ENCODE measurements around the gene BAIAP2.

The BAIAP2 gene

DNA sequence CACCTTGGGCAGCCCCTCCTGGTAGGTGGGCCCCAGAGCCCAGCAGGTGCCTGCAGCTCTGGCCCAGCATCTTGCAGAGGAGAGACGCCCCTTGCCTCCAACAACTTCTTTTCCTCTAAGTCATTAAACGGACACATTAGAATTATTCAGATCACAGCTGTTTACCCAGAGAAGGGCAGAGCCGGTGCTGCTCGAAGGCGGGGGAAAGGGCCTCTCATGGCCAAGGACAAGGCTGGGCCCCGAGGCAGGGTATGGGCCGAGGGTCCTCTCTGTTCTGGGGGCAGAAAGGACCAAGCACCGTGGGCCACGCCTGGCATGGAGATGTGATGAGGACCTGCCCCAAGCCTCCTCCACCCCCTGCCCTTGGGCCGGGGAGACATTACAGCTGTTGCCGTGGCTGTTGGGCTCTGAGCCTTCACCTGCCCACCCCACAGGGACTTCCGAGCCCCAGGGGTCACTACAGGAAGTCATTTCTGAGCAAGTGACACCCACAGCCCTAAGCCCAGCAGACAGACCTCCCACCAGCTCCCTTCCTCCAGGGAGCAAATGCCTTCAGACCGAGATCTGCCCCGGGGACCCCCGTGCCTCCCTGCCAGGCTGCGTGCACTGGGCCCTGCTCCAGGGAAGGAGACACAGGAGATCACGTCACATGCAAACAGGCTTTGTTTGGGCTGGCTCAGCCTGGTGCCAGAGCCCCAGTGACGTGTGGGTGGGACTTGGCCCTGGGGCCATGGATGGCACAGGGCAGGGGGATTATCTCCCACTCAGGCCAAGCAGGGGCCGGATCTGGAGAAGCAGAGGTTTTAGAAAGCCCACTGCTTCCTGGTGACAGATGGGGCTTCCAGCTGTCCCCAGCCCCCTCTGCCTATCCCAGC, 129.7 kb downstream of the BAIAP2 start:
- DNase-seq: no peak

DNA sequence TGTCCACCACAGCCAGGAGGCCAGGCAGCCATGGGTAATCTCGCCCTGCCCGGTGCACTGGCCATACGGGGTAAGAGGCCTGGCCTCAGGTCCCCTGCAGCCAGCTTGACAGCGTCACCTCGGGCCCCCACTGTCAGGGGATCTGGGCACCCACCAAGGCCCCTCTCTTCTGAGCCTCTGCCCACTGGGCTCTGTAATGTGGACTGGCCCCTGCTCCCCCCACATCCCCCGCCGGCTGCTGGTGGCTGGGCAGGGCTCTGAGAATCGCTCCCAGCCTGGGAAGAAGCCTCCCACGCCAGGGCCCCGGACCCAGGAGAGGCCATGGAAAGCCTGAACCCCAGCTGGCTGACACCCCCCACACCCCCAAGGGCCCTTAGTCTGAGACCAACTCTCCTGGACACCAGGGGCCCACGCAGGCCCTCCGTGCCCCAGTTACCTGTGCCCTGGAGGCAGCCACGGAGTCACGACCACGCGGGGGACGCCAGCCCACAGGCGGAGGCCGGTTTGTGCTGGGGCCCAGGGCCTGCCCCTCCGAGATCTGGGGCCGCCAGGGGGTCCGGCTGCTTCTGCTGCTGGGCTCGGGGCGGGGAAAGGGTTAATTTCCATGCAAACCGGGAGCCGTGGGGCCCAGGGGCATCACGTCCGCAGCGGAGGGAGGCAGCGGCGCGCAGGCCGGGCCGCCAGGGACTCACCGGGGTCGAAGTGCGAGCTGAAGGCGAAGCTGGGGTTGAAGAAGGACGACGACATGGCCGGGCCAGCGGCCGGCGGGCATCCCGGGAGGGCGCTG, 130.5 kb downstream of the BAIAP2 start, which contains the start of gene PVALEF:
Gene PVALEF, plus strand, starts transcription at position 262 of the 787 bp plus-strand sequence. CDS start 15,720 bp downstream, outside the sequence.
- DNase-seq: no peak
- in situ Hi-C loops (cut with HindIII; ENCODE audit: low pct_ligation_motif_present, low pct_unique_long_range_greater_than_20kb, low sequenced_read_pairs): no loop called here

More for the DNA sequence above, 129.7 kb downstream of the BAIAP2 start:
- in situ Hi-C loops (cut with HindIII; ENCODE audit: low pct_ligation_motif_present, low pct_unique_long_range_greater_than_20kb, low sequenced_read_pairs): no loop called here

DNA sequence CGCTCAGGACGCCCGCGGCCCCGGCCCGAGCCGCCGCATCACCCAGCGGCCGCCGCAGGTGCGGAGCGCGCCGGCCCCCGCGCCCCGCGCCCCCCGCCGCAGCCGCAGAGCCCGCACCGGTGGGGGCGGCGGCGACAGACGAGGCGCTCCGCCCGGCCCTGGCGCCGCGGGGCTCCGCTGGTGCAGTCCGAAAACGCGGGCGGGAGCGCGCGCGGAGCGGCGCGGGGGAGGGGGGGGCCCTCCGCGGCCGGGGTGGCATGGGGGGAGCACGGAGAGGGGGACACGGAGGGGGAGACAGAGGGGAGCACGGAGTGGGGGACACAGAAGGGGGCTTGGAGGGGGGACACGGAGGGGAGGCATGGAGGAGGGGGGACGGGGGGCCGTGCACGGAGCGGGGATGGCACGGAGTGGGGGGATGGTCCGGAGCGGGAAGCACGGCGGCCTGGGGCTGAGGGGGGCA, 131.1 kb downstream of the BAIAP2 start, which contains the start of gene AATK:
Gene AATK, minus strand, starts transcription at position 189 of the 460 bp plus-strand sequence. CDS start 229 bp downstream, outside the sequence.
- in situ Hi-C loops (cut with HindIII; ENCODE audit: low pct_ligation_motif_present, low pct_unique_long_range_greater_than_20kb, low sequenced_read_pairs): no loop called here
- no peak for DNase-seq

Data from ACHN (cell line).